Cardiac septum (tissue), 1 donor: Measurements from ENCODE around the gene ELFN1. TPM values are rescaled to one million over a fixed set of nuclear protein-coding genes. Genes with fewer than 3 reads are reported as not detected.

ENCODE experiments used
- total RNA-seq: library from RNA; stranded (reverse); fragmentation: NEBNext Ultra II Directional; extraction: Animal tissue kit (Norgen Biotek cat#: 25700); gene quantifications from one replicate; pipeline ENCODE4 v1.2.1, GENCODE V29; 2021
- donor health status: DM: no; HTN: no; CAD: no.

The ELFN1 gene
- total RNA-seq, 1 donor from 2014 or later = 7.4 TPM

Other genes starting within 250 kb of the ELFN1 start
- gene MICALL2, start 210.8 kb upstream of the ELFN1 start, total RNA-seq = 19.7 TPM
- gene INTS1, start 165.9 kb upstream of the ELFN1 start, total RNA-seq = 54.7 TPM
- 192 TPM for gene MAFK, start 139.6 kb upstream of the ELFN1 start, total RNA-seq
- 0.08 TPM for gene TMEM184A, start 114.1 kb upstream of the ELFN1 start, total RNA-seq
- gene PSMG3, start 100.2 kb upstream of the ELFN1 start, total RNA-seq = 12.1 TPM